Smooth muscle cell (in vitro differentiated cells): ENCODE measurements around the gene DCST2. TPM values are rescaled to one million over a fixed set of nuclear protein-coding genes. Genes with fewer than 3 reads are reported as not detected.

ENCODE experiments used
- DNase-seq: peaks from one replicate; lab custom pipeline; 2025; ENCODE audit not compliant: unreplicated experiment; lab: John Stamatoyannopoulos, UW
- H2AFZ ChIP-seq: fragments of 200-600 bp; sonication (generic); 2 replicates; pipeline ENCODE4 v1.6.0; 2016; ENCODE audit warnings: antibody characterized with exemption, low read depth, mild to moderate bottlenecking
- H3F3A ChIP-seq: fragments of 200-600 bp; sonication (generic); 2 replicates; pipeline ENCODE4 v1.6.0; 2017; ENCODE audit warnings: antibody characterized with exemption, low read depth
- H3K27ac ChIP-seq: fragments of 200-600 bp; sonication (generic); 2 replicates; pipeline ENCODE4 v1.5.1; 2016; ENCODE audit warnings: low read depth, mild to moderate bottlenecking
- H3K27me3 ChIP-seq: fragments of 200-600 bp; sonication (generic); 2 replicates; pipeline ENCODE4 v1.6.1; 2016; ENCODE audit warnings: low read depth, mild to moderate bottlenecking
- H3K36me3 ChIP-seq: fragments of 200-600 bp; sonication (generic); 2 replicates; pipeline ENCODE4 v1.5.1; 2016; ENCODE audit warnings: low read depth
- H3K4me1 ChIP-seq: fragments of 200-600 bp; sonication (generic); 2 replicates; pipeline ENCODE4 v1.5.1; 2016; ENCODE audit warnings: low read depth
- H3K4me2 ChIP-seq: fragments of 200-600 bp; sonication (generic); 2 replicates; pipeline ENCODE4 v1.6.0; 2016; ENCODE audit warnings: mild to moderate bottlenecking
- H3K4me3 ChIP-seq: fragments of 200-600 bp; sonication (generic); 2 replicates; pipeline ENCODE4 v1.5.1; 2016; ENCODE audit warnings: mild to moderate bottlenecking
- H3K79me2 ChIP-seq: fragments of 200-600 bp; sonication (generic); 2 replicates; pipeline ENCODE4 v1.6.0; 2016; ENCODE audit warnings: low read depth, mild to moderate bottlenecking
- H3K9ac ChIP-seq: fragments of 200-600 bp; sonication (generic); 2 replicates; pipeline ENCODE4 v1.6.0; 2016; ENCODE audit warnings: low read depth
- H3K9me3 ChIP-seq: fragments of 200-600 bp; sonication (generic); replicated peaks from 2 replicates; pipeline ENCODE4 v1.5.1; 2016; ENCODE audit warnings: low read depth
- H4K20me1 ChIP-seq: fragments of 200-600 bp; sonication (generic); 2 replicates; pipeline ENCODE4 v1.6.0; 2016; ENCODE audit warnings: low read depth
- WGBS: methylation state at CpG from one replicate; pipeline ENCODE4 v1.1.7; 2016; ENCODE audit warnings: low lambda C conversion rate; 5-methylcytosine and 5-hydroxymethylcytosine counted together
- polyA plus RNA-seq: library from polyadenylated mRNA; unstranded; fragments of >200 nt; fragmentation: Nextera tagmentation; extraction: Ambion mirVana; gene quantifications from 2 replicates; pipeline ENCODE4 v1.2.1, GENCODE V29; 2016
- total RNA-seq: library from RNA; depleted of rRNA; stranded (reverse); fragments of >200 nt; gene quantifications from 2 replicates; pipeline ENCODE4 v1.2.3, GENCODE V29; 2014
- TF ChIP-seq, protein P1 (sequence below): fragments of 200-600 bp; sonication (generic); IDR thresholded peaks from 2 replicates; pipeline ENCODE4 v1.5.1; 2017; ENCODE audit warnings: borderline replicate concordance, mild to moderate bottlenecking, antibody characterized with exemption; ENCODE audit not compliant: insufficient read depth, poor library complexity, severe bottlenecking

Gene DCST2
- total and polyA plus RNA-seq, 2 experiments from 2014 or later, result 1.3 TPM; not detected in 1

DNA sequence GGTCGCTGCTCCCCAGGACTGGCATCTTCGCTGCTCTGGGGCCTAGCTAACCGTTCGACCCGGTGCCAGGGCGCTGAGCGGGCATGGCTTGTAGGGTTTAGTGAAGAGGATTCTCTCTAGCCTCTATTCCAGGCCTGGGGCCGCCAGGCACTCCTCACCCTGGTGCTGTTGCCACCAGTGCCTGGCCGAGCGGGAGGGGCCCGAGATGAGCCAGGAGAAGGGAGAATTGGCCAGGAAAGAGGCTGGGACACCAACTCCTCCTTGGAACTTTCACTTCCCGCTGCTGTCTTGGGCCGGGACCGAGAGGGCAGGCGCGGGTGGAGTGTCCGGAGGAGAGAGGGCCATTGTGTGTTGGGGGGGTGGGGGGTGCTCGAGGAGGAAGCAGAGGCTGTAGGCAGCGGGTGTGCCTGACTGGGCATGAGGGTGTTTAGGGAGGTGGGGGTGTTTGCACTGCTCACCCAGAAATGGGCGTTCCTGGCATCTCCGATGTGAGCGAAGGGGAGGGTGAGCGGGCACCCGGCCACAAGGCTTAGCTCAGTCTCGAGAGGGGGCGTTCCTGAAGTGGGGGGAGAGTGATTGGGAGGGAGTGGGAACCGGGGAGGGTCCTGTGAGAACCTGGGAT lies 18.3 kb upstream of the DCST2 start:
- no peaks in the 10 kb centered on the region for H3K9me3 ChIP-seq
- DNase-seq, result peak; percentile 38
- no peaks in the 10 kb centered on the region for H3K79me2 ChIP-seq
- H3K36me3 ChIP-seq, result no peaks in the 10 kb centered on the region
- no peaks in the 10 kb centered on the region for H4K20me1 ChIP-seq
- H3K4me3 ChIP-seq, result peak overlapping the region; percentile 85
- WGBS, result 10% methylated on average over 21 of the region's 27 CpGs
- peaks cover 9% of the 10 kb centered on the region for H3F3A ChIP-seq
- peak overlapping the region; percentile 90 for H2AFZ ChIP-seq
- peak overlapping the region; percentile 90 for H3K4me2 ChIP-seq
- H3K4me1 ChIP-seq, result peaks cover 21% of the 10 kb centered on the region
- peaks cover 5% of the 10 kb centered on the region for H3K27me3 ChIP-seq
- TF ChIP-seq, protein P1, sequence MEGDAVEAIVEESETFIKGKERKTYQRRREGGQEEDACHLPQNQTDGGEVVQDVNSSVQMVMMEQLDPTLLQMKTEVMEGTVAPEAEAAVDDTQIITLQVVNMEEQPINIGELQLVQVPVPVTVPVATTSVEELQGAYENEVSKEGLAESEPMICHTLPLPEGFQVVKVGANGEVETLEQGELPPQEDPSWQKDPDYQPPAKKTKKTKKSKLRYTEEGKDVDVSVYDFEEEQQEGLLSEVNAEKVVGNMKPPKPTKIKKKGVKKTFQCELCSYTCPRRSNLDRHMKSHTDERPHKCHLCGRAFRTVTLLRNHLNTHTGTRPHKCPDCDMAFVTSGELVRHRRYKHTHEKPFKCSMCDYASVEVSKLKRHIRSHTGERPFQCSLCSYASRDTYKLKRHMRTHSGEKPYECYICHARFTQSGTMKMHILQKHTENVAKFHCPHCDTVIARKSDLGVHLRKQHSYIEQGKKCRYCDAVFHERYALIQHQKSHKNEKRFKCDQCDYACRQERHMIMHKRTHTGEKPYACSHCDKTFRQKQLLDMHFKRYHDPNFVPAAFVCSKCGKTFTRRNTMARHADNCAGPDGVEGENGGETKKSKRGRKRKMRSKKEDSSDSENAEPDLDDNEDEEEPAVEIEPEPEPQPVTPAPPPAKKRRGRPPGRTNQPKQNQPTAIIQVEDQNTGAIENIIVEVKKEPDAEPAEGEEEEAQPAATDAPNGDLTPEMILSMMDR, result no peak
- no peak overlapping the region for H3K9ac ChIP-seq
- H3K27ac ChIP-seq, result no peak overlapping the region

DNA sequence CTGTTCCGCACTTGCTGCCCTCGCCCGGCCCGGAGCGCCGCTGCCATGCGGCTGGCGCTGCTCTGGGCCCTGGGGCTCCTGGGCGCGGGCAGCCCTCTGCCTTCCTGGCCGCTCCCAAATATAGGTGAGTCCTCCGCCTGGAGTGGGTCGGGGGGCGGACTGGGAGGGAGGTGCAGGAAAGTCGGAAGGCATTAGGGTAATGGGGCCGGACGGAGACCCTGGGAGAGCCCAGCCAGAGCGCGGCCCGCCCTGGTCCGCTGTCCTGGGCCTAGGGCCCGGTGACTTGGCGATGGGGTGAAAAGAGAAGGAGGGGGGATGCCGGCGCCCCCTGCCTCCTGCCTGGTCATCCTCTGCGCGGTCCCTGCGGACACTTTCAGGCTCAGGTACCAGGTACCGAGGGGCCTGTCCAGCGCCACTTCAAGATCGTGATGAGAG lies 17.8 kb upstream of the DCST2 start:
- TF ChIP-seq, protein P1, result no peak
- peaks cover 21% of the 10 kb centered on the region for H3K4me1 ChIP-seq
- no peaks in the 10 kb centered on the region for H3K79me2 ChIP-seq
- no peaks in the 10 kb centered on the region for H3K36me3 ChIP-seq
- no peak overlapping the region for H3K27ac ChIP-seq
- peak overlapping the region; percentile 90 for H3K4me2 ChIP-seq
- peaks cover 5% of the 10 kb centered on the region for H3K27me3 ChIP-seq
- H3K9ac ChIP-seq, result peak overlapping the region; percentile 54
- H3K4me3 ChIP-seq, result peak overlapping the region; percentile 85
- H3K9me3 ChIP-seq, result no peaks in the 10 kb centered on the region
- peaks cover 9% of the 10 kb centered on the region for H3F3A ChIP-seq
- WGBS, result 1% methylated on average over 21 of the region's 31 CpGs
- DNase-seq, result peak; percentile 49
- no peaks in the 10 kb centered on the region for H4K20me1 ChIP-seq
- peak overlapping the region; percentile 90 for H2AFZ ChIP-seq

DNA sequence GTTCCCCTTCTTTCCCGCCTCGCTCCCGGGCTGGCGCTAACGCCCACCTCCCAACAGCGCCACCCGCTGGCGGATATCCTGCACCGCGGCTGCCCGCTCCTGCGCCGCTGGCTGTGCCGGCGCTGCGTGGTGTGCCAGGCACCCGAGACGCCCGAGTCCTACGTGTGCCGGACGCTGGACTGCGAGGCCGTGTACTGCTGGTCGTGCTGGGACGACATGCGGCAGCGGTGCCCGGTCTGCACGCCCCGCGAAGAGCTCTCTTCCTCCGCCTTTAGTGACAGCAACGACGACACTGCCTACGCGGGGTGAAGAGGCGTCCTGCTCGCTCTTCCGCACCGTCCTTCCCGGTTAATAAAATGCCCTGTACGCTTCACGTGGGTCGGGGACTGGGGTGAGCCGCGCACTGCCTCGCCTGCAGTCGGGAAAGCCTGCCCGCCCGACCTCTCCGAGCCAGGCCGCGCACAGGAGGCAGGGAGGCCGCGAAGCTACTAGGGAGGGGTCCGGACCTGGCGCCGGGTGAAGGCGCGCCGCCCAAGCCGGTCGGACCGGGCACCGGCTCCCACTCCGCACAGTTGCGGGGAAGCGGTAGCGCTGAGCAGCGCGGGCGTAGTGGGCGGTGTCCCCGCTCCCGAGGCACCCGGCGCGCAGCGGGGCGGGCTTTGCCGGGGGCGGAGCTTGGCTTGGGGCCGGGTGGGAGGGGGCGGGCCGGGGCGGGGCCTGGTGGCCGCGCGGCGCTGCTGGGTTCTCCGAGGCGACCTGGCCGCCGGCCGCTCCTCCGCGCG lies 17.2 kb upstream of the DCST2 start, which contains the start of gene ADAM15:
TSS of gene ADAM15 (plus strand) at position 757 of the 782 bp plus-strand sequence. CDS start 71 bp downstream, outside the sequence.
- peak within 1 kb of the TSS; percentile 90 for H3K4me2 ChIP-seq
- DNase-seq, result peak; percentile 81
- H3K27me3 ChIP-seq, result peaks cover 5% of the 10 kb centered on the region
- H3F3A ChIP-seq, result peaks cover 9% of the 10 kb centered on the region
- peak within 1 kb of the TSS; percentile 94 for H2AFZ ChIP-seq
- H3K27ac ChIP-seq, result peak within 1 kb of the TSS; percentile 47
- peak within 1 kb of the TSS; percentile 85 for H3K4me3 ChIP-seq
- H3K4me1 ChIP-seq, result peaks cover 21% of the 10 kb centered on the region
- WGBS, result under 1% methylated on average over 75 of the region's 99 CpGs
- TF ChIP-seq, protein P1, result peak; percentile 96
- no peaks in the 10 kb centered on the region for H4K20me1 ChIP-seq
- no peaks in the 10 kb centered on the region for H3K36me3 ChIP-seq
- H3K79me2 ChIP-seq, result no peaks in the 10 kb centered on the region
- peak within 1 kb of the TSS; percentile 54 for H3K9ac ChIP-seq
- H3K9me3 ChIP-seq, result no peaks in the 10 kb centered on the region
